Activated naive CD8-positive, alpha-beta T cell treated with anti-CD3 and anti-CD28 coated beads, Interleukin-2, amount 50 U/mL, for 24 hours (primary cell): ENCODE results near the gene DUSP1.
"Not testable (repeated sequence)": the region's sequence is repeated elsewhere in the genome, so short reads cannot be mapped to it uniquely, and the experiment has no call there.

ENCODE experiments used
- ATAC-seq: fragments of 150-1000 bp; cut with Tn5 transposase; one replicate; pipeline ENCODE4 v1.10.0; 2021
- DNase-seq: peaks from one replicate; pipeline ENCODE4 v3.0.0; 2021
- H3K27ac Mint-ChIP-seq: one replicate; pipeline ENCODE4 v1.8.0; 2021; ENCODE audit warnings: mild to moderate bottlenecking, mixed read lengths
- H3K27me3 Mint-ChIP-seq: one replicate; pipeline ENCODE4 v1.8.0; 2021; ENCODE audit warnings: mixed read lengths
- H3K36me3 Mint-ChIP-seq: one replicate; pipeline ENCODE4 v1.8.0; 2021; ENCODE audit warnings: low read depth, mixed read lengths
- H3K4me1 Mint-ChIP-seq: one replicate; pipeline ENCODE4 v1.8.0; 2021; ENCODE audit warnings: mixed read lengths
- H3K4me3 Mint-ChIP-seq: one replicate; pipeline ENCODE4 v1.8.0; 2021; ENCODE audit warnings: mild to moderate bottlenecking, moderate library complexity, mixed read lengths
- H3K9me3 Mint-ChIP-seq: one replicate; pipeline ENCODE4 v1.8.0; 2021; ENCODE audit warnings: mixed read lengths

DUSP1 gene

GRCh38 chr5:172790496-172790889, 19.5 kb upstream of the DUSP1 start:
- Mint-ChIP-seq H3K36me3 (no peaks in the 10 kb centered on the region), H3K4me1 (peaks cover 9% of the 10 kb centered on the region), H3K4me3 (no peak overlapping the region), H3K27ac (no peak overlapping the region), H3K9me3 (no peaks in the 10 kb centered on the region), H3K27me3 (no peaks in the 10 kb centered on the region)
- DNase-seq: no peak
- ATAC-seq: no peak

- H3K27ac Mint-ChIP-seq: no peak overlapping the region
- H3K4me1 Mint-ChIP-seq: peaks cover 9% of the 10 kb centered on the region
- H3K36me3 Mint-ChIP-seq: no peaks in the 10 kb centered on the region
- H3K27me3 Mint-ChIP-seq: no peaks in the 10 kb centered on the region
- H3K4me3 Mint-ChIP-seq: no peak overlapping the region
- DNase-seq (no peak), ATAC-seq (no peak)
- H3K9me3 Mint-ChIP-seq: no peaks in the 10 kb centered on the region
Measured at GRCh38 chr5:172789687-172790495, 18.9 kb upstream of the DUSP1 start.

GRCh38 chr5:172788771-172789686, 18.0 kb upstream of the DUSP1 start:
- no peak for DNase-seq
- no peak overlapping the region for H3K27ac Mint-ChIP-seq
- H3K4me1 Mint-ChIP-seq: peaks cover 5% of the 10 kb centered on the region
- no peaks in the 10 kb centered on the region for H3K27me3 Mint-ChIP-seq
- no peaks in the 10 kb centered on the region for H3K36me3 Mint-ChIP-seq
- no peak overlapping the region for H3K4me3 Mint-ChIP-seq
- peak; percentile 66 for ATAC-seq
- H3K9me3 Mint-ChIP-seq: no peaks in the 10 kb centered on the region

GRCh38 chr5:172787538-172787937, 16.5 kb upstream of the DUSP1 start:
- not testable (repeated sequence) for H3K27me3 Mint-ChIP-seq, H3K27ac Mint-ChIP-seq, H3K36me3 Mint-ChIP-seq, H3K4me1 Mint-ChIP-seq, ATAC-seq, DNase-seq, H3K9me3 Mint-ChIP-seq, H3K4me3 Mint-ChIP-seq

- H3K27me3 Mint-ChIP-seq: no peaks in the 10 kb centered on the region
- H3K4me3 Mint-ChIP-seq: no peak overlapping the region
- peaks cover 10% of the 10 kb centered on the region for H3K4me1 Mint-ChIP-seq
- no peak overlapping the region for H3K27ac Mint-ChIP-seq
- no peak for DNase-seq
- no peaks in the 10 kb centered on the region for H3K36me3 Mint-ChIP-seq
- H3K9me3 Mint-ChIP-seq: no peaks in the 10 kb centered on the region
- no peak for ATAC-seq
Measured at GRCh38 chr5:172786736-172787462, 15.9 kb upstream of the DUSP1 start.

GRCh38 chr5:172785429-172786088, 14.6 kb upstream of the DUSP1 start:
- H3K4me3 Mint-ChIP-seq: no peak overlapping the region
- no peak for ATAC-seq
- H3K9me3 Mint-ChIP-seq: no peaks in the 10 kb centered on the region
- no peaks in the 10 kb centered on the region for H3K36me3 Mint-ChIP-seq
- DNase-seq: no peak
- no peak overlapping the region for H3K27ac Mint-ChIP-seq
- H3K27me3 Mint-ChIP-seq: no peaks in the 10 kb centered on the region
- H3K4me1 Mint-ChIP-seq: peaks cover 13% of the 10 kb centered on the region

DNA sequence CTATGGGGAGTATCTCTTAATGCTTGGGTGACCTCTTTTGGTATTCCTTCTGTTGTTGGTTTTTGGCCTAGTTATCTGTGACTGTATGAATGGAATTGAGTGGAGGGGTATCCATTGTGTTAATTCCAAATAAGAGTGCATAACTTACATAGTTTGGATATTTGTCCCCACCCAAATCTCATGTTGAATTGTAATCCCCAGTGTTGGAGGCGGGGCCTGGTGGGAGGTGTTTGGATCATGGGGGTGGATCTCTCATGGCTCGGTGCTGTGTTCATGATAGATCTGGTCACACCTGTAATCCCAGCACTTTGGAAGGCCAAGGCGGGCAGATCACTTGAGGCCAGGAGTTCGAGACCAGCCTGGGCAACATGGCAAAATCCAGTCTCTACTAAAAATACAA, 13.2 kb upstream of the DUSP1 start:
- DNase-seq, H3K27ac Mint-ChIP-seq, H3K27me3 Mint-ChIP-seq, ATAC-seq, H3K9me3 Mint-ChIP-seq, H3K36me3 Mint-ChIP-seq, H3K4me3 Mint-ChIP-seq: not testable (repeated sequence)
- peaks cover 13% of the 10 kb centered on the region for H3K4me1 Mint-ChIP-seq

DNA sequence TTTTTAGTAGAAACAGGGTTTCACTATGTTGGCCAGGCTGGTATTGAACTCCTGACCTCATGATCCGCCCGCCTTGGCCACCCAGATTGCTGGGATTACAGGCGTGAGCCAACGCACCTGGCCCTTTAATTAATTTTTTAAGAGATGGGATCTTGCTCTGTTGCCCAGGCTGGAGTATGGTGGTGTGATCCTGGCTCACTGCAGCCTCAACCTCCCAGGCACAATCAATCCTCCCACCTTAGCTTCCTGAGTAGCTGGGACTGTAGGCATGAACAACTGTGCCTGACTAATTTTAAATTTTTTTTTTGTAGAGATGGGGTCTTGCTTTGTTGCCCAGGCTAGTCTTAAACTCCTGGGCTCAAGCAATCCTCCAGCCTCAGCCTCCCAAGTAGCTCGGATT, 12.3 kb upstream of the DUSP1 start:
- DNase-seq, H3K4me3 Mint-ChIP-seq, H3K9me3 Mint-ChIP-seq, H3K36me3 Mint-ChIP-seq, ATAC-seq, H3K27me3 Mint-ChIP-seq, H3K27ac Mint-ChIP-seq: not testable (repeated sequence)
- peaks cover 18% of the 10 kb centered on the region for H3K4me1 Mint-ChIP-seq

DNA sequence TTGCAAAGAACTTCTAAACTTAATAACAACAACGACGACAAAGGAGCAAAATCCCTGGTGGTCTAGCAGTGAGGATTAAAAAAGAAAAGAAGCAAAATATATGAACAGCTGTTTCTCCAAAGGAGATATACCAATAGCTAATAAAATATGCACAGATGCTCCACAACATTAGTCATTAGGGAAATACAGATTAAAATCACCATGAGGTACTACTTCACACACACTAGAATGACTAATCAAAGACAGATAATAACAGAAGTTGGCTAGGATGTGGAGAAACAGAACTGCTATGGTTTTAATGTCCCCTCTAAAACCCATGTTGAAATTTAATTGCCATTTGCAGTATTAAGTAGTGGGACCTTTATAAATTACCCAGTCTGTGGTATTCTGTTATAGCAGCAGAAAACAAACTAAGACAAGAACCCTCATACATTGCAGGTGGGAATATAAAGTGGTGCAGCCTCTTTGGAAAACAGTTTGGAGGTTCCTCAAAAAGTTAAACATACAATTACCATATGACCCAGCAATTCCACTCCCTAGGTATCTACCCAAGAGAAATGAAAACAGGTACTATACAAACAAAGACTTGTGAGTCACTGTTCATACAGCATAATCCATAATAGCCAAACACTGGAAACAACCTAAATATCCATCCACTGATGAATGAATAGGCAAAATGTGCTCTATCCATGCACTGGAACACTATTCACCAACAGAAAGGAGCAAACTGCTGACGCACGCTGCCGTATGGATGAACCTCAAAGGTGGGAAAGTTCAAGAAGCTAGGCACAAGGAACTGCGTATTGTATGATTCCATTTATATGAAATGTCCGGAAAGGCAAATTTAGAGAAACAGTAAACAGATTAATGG, 11.4 kb upstream of the DUSP1 start:
- Mint-ChIP-seq H3K4me3 (no peak overlapping the region), H3K27me3 (no peaks in the 10 kb centered on the region), H3K36me3 (no peaks in the 10 kb centered on the region), H3K4me1 (peaks cover 27% of the 10 kb centered on the region), H3K9me3 (no peaks in the 10 kb centered on the region), H3K27ac (no peak overlapping the region)
- DNase-seq (no peak), ATAC-seq (peak; percentile 33)

DNA sequence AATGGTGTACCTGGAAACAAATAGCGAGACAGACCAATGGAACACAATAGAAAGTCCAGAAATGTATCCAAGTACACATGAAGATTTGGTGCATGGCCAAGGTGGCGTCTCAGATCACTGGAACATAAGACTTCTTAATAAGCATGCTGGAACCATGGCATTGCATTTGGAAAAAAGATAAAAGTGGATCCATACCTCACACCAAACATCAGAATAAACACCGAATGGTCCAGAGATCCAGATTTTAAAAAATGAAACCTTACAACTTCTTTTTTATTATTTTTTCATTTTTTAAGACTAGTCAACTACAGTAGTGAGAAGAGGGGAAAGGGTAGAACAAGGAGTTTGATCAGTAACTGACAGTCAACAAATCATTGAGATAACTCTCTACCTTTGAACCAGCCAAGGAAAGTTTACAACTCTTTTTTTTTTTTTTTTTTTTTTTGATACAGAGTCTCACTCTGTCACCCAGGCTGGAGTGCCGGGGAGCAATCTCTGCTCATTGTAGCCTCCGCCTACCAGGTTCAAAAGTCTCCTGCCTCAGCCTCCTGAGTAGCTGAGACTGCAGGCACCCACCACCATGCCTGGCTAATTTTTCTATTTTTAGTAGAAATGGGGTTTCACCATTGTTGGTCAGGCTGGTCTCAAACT, 8.8 kb upstream of the DUSP1 start:
- H3K4me1 Mint-ChIP-seq: peaks cover 47% of the 10 kb centered on the region
- peak overlapping the region; percentile 46 for H3K27ac Mint-ChIP-seq
- no peaks in the 10 kb centered on the region for H3K27me3 Mint-ChIP-seq
- H3K4me3 Mint-ChIP-seq: no peak overlapping the region
- H3K36me3 Mint-ChIP-seq: no peaks in the 10 kb centered on the region
- ATAC-seq (no peak), DNase-seq (no peak)
- no peaks in the 10 kb centered on the region for H3K9me3 Mint-ChIP-seq

GRCh38 chr5:172777881-172778814, 7.2 kb upstream of the DUSP1 start:
- Mint-ChIP-seq H3K27me3 (no peaks in the 10 kb centered on the region), H3K9me3 (no peaks in the 10 kb centered on the region), H3K36me3 (no peaks in the 10 kb centered on the region), H3K27ac (peak overlapping the region; percentile 87), H3K4me1 (peaks cover 60% of the 10 kb centered on the region), H3K4me3 (peak overlapping the region; percentile 63)
- no peak for DNase-seq
- no peak for ATAC-seq

DNA sequence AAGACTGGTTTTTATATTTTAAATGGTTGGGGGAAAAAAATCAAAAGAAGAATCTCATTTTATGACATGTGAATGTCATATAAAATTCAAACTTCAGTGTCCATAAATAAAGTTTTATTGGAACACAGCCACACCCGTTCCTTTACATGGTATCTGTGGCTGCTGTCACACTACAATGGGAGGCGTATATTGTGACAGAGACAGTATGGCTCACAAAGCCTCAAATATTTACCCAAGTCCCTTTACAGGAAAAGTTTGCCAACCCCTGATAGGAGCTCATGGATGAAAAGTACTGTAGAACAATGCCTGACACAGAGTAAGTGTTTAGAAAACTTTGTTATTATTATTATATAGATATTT, 5.2 kb upstream of the DUSP1 start:
- DNase-seq (no peak), ATAC-seq (no peak)
- Mint-ChIP-seq H3K27me3 (no peaks in the 10 kb centered on the region), H3K36me3 (no peaks in the 10 kb centered on the region), H3K4me3 (no peak overlapping the region), H3K9me3 (no peaks in the 10 kb centered on the region), H3K4me1 (peaks cover 61% of the 10 kb centered on the region), H3K27ac (no peak overlapping the region)
